Progenitor cell of endocrine pancreas (in vitro differentiated cells): Measurements from ENCODE around the gene TUBA3E. TPM values are rescaled to one million over a fixed set of nuclear protein-coding genes. Genes with fewer than 3 reads are reported as not detected.
"Not testable (repeated sequence)": the region's sequence is repeated elsewhere in the genome, so short reads cannot be mapped to it uniquely, and the experiment has no call there.

ENCODE experiments used
- DNase-seq: peaks from one replicate; pipeline ENCODE4 v3.0.0; 2021; ENCODE audit warnings: low spot score; ENCODE audit not compliant: unreplicated experiment
- H3K27ac Mint-ChIP-seq: 2 replicates; pipeline ENCODE4 v1.8.0; 2021; ENCODE audit warnings: mild to moderate bottlenecking, moderate library complexity, mixed read lengths
- H3K27me3 Mint-ChIP-seq: 2 replicates; pipeline ENCODE4 v1.8.0; 2021; ENCODE audit warnings: mixed read lengths
- H3K36me3 Mint-ChIP-seq: 2 replicates; pipeline ENCODE4 v1.8.0; 2022; ENCODE audit warnings: mixed read lengths; ENCODE audit not compliant: insufficient read depth
- H3K4me1 Mint-ChIP-seq: 2 replicates; pipeline ENCODE4 v1.8.0; 2021; ENCODE audit warnings: low read depth, mixed read lengths
- H3K4me3 Mint-ChIP-seq: 2 replicates; pipeline ENCODE4 v1.8.0; 2021; ENCODE audit warnings: low read depth, mild to moderate bottlenecking, moderate library complexity, mixed read lengths
- H3K9me3 Mint-ChIP-seq: 2 replicates; pipeline ENCODE4 v1.8.0; 2021; ENCODE audit warnings: low read depth, mixed read lengths
- total RNA-seq: library from RNA; stranded (reverse); gene quantifications from 2 replicates; pipeline ENCODE4 v1.2.1, GENCODE V29; 2021
- TF ChIP-seq, protein P1 (sequence below): fragments of 200-600 bp; sonication (generic); IDR thresholded peaks from one replicate; pipeline ENCODE4 v1.5.0; 2021; ENCODE audit warnings: antibody characterized with exemption, mild to moderate bottlenecking; ENCODE audit not compliant: unreplicated experiment

TUBA3E gene
- total RNA-seq, 1 donor from 2014 or later: not detected

DNA sequence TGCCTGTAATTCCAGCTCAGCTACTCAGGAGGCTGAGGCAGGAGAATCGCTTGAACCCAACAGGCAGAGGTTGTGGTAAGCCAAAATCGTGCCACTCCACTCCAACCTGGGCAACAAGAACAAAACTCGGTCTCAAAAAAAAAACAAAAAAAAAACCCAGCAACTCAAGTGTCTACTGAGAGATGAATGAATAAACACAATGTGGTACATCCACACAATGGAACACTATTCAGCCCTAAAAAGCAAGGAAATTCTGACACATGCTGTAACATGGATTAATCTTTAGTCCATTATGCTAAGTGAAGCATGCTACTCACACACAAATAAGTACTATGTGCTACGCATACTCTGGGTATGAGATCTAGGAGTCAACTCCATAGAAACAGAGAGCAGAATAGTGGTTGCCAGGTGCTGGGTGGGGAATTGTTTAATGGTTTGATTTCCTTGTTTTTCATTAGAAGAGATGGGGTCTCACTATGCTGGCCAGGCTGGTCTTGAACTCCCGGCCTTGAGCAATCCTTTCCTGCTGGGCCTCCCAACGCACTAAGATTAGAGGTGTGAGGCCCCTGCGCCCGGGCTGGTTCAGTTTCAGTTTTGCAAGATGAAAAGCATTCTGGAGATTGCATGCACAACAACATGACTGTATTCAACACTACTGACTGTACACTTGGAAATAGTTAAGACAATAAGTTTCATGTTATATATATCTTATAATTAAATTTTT, 32.8 kb downstream of the TUBA3E start:
- Mint-ChIP-seq H3K4me1 (no peaks in the 10 kb centered on the region), H3K36me3 (peaks cover 19% of the 10 kb centered on the region), H3K27me3 (no peaks in the 10 kb centered on the region), H3K27ac (no peak overlapping the region), H3K4me3 (no peak overlapping the region), H3K9me3 (no peaks in the 10 kb centered on the region)
- TF ChIP-seq, protein P1, sequence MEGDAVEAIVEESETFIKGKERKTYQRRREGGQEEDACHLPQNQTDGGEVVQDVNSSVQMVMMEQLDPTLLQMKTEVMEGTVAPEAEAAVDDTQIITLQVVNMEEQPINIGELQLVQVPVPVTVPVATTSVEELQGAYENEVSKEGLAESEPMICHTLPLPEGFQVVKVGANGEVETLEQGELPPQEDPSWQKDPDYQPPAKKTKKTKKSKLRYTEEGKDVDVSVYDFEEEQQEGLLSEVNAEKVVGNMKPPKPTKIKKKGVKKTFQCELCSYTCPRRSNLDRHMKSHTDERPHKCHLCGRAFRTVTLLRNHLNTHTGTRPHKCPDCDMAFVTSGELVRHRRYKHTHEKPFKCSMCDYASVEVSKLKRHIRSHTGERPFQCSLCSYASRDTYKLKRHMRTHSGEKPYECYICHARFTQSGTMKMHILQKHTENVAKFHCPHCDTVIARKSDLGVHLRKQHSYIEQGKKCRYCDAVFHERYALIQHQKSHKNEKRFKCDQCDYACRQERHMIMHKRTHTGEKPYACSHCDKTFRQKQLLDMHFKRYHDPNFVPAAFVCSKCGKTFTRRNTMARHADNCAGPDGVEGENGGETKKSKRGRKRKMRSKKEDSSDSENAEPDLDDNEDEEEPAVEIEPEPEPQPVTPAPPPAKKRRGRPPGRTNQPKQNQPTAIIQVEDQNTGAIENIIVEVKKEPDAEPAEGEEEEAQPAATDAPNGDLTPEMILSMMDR: no peak
- no peak for DNase-seq

DNA sequence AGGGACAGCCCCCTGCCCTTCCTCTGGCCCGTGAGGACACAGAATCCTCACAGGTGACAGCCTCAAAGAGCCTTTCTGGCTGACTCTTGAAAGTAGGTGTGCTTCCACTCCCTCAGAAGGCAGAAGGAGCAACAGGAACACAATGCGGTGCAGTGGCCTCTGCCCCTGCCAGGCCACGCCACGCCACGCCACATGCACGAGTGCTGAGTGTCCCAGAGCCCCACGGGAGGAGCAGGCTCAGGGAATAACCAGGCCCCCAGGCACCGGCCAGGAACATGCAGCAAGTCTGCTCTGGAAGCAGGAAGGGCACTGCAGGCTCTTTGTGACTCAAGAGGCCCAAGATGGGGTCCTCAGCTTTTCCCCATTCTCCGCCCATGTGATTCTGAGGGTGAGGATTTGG, 35.3 kb downstream of the TUBA3E start:
- H3K27ac Mint-ChIP-seq: no peak overlapping the region
- no peak overlapping the region for H3K4me3 Mint-ChIP-seq
- H3K27me3 Mint-ChIP-seq: no peaks in the 10 kb centered on the region
- no peaks in the 10 kb centered on the region for H3K9me3 Mint-ChIP-seq
- H3K36me3 Mint-ChIP-seq: peaks cover 17% of the 10 kb centered on the region
- DNase-seq: no peak
- no peaks in the 10 kb centered on the region for H3K4me1 Mint-ChIP-seq
- TF ChIP-seq, protein P1: no peak

DNA sequence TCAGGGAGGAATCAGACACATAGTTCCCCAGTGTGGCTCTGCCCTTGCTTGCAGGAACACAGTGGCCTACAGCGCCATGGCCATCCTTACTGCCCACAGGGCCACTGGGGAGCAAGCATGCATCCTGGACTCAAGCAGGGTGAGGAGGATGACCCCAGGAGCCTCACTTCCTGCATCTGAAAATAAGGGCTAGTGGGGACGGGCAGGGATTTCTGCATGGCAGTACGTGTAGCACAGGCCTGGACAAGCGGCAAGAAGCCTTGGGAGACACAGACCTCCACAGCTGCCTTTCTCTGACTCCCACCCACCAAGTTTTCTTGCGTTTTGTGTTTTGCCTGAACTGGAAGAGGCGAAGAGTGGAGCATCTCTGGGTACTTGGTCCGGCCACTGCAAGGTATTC, 35.8 kb downstream of the TUBA3E start:
- H3K4me3 Mint-ChIP-seq, DNase-seq, H3K4me1 Mint-ChIP-seq, H3K27me3 Mint-ChIP-seq, H3K27ac Mint-ChIP-seq, H3K9me3 Mint-ChIP-seq: not testable (repeated sequence)
- H3K36me3 Mint-ChIP-seq: peaks cover 13% of the 10 kb centered on the region

DNA sequence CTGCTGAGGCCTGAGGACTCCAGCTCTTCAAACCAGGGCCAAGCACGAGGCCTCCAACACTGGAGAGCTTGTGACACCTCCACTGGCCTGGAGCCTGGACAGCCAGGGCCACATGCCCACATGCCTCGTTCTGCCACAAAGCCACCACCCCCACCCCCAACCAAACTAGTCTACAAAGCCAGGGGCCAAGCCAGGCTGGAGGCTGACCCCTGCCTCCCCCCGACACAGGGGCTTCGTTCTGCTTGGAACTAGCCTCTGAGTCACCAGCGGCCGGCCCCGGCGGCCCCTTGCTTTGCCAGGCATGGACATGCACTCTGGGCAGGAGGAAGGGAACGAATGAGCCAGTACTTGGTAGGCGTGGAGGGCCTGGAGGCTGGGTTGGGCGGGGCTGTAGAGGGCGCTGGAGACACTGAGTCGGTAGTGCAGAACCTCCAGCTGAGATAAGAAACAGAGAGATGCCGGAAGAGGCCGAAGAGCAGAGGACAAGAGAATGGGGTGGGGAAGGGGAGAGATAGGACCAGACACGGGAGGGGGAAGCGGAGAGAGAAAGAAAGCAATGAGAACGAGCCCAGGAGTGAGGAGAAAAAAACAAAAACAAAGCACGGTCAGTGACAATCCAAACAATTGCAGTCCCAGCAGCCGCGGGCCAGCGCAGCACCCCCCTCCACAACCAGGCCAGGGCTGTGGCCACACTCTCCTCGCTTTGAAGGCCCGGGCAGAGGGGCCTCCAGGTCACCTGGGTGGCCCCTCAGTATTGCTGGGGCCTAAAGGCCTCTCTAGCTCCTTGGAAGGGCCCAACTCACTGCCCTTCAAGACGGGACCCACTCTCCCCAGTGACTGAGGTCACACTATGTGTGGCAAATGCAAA, 37.2 kb downstream of the TUBA3E start:
- not testable (repeated sequence) for DNase-seq, H3K4me3 Mint-ChIP-seq, H3K4me1 Mint-ChIP-seq, H3K9me3 Mint-ChIP-seq, H3K36me3 Mint-ChIP-seq, H3K27ac Mint-ChIP-seq, H3K27me3 Mint-ChIP-seq

GRCh38 chr2:130160131-130160530, 38.1 kb downstream of the TUBA3E start:
- no peaks in the 10 kb centered on the region for H3K9me3 Mint-ChIP-seq
- TF ChIP-seq, protein P1: no peak
- DNase-seq: no peak
- no peaks in the 10 kb centered on the region for H3K27me3 Mint-ChIP-seq
- peaks cover 2% of the 10 kb centered on the region for H3K4me1 Mint-ChIP-seq
- peak overlapping the region; percentile 50 for H3K27ac Mint-ChIP-seq
- H3K4me3 Mint-ChIP-seq: no peak overlapping the region
- peaks cover 3% of the 10 kb centered on the region for H3K36me3 Mint-ChIP-seq

- H3K4me1 Mint-ChIP-seq, H3K27me3 Mint-ChIP-seq, H3K4me3 Mint-ChIP-seq, H3K36me3 Mint-ChIP-seq, H3K9me3 Mint-ChIP-seq, DNase-seq, H3K27ac Mint-ChIP-seq: not testable (repeated sequence)
Measured at GRCh38 chr2:130159376-130159775, 38.9 kb downstream of the TUBA3E start.
